Ovary (tissue), 3 donors: ENCODE measurements around the gene SPRR5.

Experiments
- POLR2A ChIP-seq: fragments of 450-650 bp; IDR thresholded peaks from one replicate; pipeline ENCODE4 v1.6.1; 2017; ENCODE audit warnings: antibody characterized with exemption, mild to moderate bottlenecking, moderate library complexity
- TF ChIP-seq, protein P1 (sequence below), 3 donors: fragments of 450-650 bp in 2 of 3; fragments of 200-600 bp in 1 of 3; IDR thresholded peaks; one replicate each; pipeline versions ENCODE4 v1.5.1 to v1.8.0; 2016 to 2022; ENCODE audit warnings: antibody characterized with exemption in 3 of 3, mild to moderate bottlenecking in 1 of 3
- donor health status: DM: no; HTN: no; CAD: no.

DNA sequence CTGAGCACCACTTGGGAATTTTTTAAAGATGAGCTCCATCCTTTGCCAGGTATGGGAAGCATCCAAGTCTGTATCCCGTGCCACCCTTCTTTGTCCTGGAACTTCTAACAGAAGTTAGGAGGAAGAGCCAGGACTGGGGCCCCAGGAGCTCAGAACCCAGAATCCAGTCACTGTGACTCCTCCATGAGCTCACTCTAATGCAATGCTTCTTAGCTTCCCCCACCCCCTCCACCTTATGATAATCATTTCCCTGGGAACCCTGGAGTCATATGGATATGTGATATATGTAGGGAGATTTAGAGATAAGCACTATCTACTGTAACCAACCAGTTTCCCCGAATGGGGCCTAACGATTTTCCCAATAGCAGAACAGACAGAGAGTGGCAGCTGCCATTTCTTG lies 758 bp upstream of the SPRR5 start:
- TF ChIP-seq, protein P1, sequence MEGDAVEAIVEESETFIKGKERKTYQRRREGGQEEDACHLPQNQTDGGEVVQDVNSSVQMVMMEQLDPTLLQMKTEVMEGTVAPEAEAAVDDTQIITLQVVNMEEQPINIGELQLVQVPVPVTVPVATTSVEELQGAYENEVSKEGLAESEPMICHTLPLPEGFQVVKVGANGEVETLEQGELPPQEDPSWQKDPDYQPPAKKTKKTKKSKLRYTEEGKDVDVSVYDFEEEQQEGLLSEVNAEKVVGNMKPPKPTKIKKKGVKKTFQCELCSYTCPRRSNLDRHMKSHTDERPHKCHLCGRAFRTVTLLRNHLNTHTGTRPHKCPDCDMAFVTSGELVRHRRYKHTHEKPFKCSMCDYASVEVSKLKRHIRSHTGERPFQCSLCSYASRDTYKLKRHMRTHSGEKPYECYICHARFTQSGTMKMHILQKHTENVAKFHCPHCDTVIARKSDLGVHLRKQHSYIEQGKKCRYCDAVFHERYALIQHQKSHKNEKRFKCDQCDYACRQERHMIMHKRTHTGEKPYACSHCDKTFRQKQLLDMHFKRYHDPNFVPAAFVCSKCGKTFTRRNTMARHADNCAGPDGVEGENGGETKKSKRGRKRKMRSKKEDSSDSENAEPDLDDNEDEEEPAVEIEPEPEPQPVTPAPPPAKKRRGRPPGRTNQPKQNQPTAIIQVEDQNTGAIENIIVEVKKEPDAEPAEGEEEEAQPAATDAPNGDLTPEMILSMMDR (IDR thresholded peaks at IDR 0.05): no peak
- no peak for TF ChIP-seq POLR2A
